GM19328 (cell line): ENCODE data around the gene ROBO1.

Experiments
- ATAC-seq: cut with Tn5 transposase; IDR thresholded peaks from one replicate; pipeline ENCODE4 v1.9.1; 2021; ENCODE audit warnings: mild to moderate bottlenecking, moderate library complexity; ENCODE audit not compliant: unreplicated experiment

ROBO1 gene

GRCh38 chr3:79027593-79027992, 740.2 kb downstream of the ROBO1 start:
- no peak for ATAC-seq

GRCh38 chr3:79019924-79020173, 747.9 kb downstream of the ROBO1 start:
- ATAC-seq = no peak

GRCh38 chr3:79019137-79019923, 748.5 kb downstream of the ROBO1 start:
- ATAC-seq = no peak

GRCh38 chr3:79018671-79019136, 749.1 kb downstream of the ROBO1 start:
- no peak for ATAC-seq

- no peak for ATAC-seq
Measured at GRCh38 chr3:79018265-79018664, 749.5 kb downstream of the ROBO1 start.

GRCh38 chr3:79016587-79017376, 751.0 kb downstream of the ROBO1 start:
- no peak for ATAC-seq

GRCh38 chr3:79015854-79016253, 751.9 kb downstream of the ROBO1 start:
- ATAC-seq = no peak

- no peak for ATAC-seq
Measured at GRCh38 chr3:79012946-79013362, 754.8 kb downstream of the ROBO1 start.

GRCh38 chr3:79012530-79012913, 755.3 kb downstream of the ROBO1 start:
- no peak for ATAC-seq

DNA sequence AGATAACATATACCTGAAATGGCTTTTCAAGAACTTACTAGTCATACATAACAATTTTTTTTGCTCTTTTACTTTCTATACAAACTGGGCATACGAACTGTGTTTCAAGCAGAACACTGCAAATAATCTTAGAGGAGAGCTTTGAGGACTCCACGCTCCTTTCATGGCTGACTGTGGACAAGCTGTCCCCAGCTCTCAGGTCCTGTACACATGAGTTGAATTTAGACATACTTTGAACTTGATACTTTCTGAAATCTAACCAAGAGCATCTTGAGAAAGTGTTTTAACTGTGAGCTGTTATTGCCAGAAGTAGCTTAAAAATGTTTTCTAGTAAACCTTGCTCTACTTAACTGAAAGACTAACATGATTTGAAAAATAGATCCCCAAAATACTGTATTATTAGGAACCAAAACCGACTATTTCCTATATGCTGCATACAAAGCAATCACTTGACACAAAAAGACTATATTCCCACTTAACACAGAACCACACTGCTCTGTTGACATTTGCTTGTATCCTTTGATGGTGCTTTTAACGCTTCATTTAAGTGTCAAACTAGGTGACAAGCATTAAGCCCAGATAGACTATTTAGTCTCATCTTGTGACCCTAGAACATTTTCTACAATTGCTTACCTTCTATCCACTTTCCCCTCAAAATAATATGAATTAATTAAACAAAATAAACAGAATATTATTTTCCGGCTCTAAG, 755.8 kb downstream of the ROBO1 start:
- no peak for ATAC-seq

DNA sequence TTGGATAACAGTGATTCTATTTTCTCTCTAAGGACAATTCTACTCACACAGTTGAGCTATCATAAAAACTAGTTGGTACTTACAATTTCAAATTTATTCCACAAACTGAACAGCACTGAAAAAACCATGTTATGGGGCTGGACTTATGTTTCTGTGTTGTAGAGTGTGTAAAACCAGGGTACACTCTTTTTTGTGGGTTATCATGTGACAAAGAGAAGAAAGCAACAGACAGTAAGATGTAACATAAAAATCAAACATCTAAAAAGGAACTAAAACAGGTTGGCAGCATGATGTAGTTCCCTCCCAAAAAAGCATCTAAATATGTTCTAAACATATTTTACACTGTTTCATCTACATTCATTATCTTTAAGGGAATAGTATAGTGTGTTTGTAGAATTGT, 757.9 kb downstream of the ROBO1 start:
- ATAC-seq = no peak

DNA sequence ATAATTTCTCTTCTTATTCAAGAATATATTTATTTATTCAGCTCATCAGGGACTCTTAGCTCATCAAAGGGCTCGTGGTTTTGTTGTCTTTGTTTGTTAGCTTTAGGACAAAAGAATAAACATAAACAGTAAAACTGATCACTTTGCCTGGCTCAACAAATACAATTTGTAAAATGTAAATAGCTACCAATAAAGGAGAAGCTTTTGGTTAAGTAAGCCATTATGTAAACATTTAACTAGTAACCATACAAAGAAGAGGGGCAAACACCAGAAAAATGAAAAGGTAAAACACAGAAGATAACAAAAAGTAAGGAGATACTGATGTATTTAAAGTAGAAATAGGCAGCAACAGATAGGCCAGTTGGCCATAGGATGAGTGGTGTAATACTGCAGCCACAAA, 761.7 kb downstream of the ROBO1 start:
- ATAC-seq = no peak

- no peak for ATAC-seq
Measured at GRCh38 chr3:79005084-79005483, 762.7 kb downstream of the ROBO1 start.

DNA sequence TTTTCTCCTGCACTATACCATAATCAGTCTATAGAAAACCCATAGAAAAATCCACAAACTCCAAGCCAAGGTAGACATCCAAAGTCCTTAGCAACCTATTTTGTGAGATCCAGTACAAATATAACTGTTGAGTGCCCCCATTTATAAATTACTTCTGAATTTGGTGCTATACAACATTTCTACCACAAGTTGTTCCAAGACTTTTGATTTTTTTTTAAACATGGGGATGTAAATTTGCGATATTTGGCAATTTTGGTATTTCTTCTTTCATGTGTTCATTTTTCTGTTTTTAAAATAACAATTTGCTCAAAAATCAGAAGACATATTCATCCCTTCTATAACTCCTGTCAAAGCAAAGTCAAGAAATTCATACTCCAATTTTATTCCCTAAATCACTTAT, 763.8 kb downstream of the ROBO1 start:
- no peak for ATAC-seq

DNA sequence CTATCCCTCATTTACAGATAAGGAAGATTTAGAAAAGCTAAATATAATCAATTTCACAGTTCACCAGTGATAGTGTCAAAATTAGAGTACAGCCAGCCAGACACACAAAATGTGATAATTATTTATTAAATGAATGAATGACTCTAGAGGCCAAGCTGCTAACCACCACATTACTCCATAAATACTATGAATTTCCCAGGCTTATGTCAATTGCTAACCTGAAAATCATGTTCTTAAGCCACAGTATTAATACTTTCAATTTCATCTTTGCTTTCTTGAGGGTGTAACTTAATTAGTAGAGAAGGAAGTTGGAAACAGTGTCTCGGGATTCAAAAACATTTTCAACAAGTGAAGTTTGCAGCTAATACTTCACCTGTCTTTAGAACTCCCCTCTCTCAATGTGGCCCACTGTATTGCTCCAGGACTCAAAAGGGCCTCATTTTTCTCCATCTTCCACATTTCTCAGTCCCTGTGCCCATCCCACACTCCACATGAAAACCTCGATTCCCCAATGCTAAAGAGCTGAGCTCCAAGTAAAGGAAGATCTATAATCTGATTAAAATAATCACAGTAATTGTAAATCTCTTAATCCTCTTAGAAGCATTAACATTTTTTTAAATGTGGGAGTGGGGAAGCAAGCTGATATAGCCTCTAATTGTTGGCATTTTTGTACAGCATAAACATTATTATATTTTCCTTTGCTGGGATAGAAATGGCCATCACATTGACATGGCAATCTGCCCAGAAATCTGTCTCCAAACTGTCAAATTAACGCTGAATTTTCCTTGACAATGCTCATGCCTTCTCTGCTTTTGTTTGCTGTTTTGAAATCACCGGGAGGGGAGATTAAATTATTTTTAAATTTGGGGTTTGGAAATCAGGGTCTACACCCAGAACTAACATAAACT, 765.1 kb downstream of the ROBO1 start:
- no peak for ATAC-seq

DNA sequence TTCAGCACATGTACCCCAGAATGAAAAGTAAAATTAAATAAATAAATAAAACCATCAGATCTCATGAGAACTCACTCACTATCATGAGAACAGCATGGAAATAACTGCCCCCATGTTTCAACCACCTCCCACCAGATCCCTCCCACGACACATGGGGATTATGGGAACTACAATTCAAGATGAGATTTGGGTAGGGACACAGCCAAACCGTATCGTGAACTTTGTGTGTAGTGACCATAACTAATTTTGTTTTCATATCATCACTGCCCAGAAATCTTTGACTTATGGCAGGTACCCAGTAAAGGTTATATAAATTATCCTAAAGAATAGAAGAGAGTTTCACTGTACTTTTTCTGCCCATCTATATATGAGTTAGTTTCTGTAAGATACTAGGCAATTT, 766.5 kb downstream of the ROBO1 start:
- ATAC-seq = no peak

DNA sequence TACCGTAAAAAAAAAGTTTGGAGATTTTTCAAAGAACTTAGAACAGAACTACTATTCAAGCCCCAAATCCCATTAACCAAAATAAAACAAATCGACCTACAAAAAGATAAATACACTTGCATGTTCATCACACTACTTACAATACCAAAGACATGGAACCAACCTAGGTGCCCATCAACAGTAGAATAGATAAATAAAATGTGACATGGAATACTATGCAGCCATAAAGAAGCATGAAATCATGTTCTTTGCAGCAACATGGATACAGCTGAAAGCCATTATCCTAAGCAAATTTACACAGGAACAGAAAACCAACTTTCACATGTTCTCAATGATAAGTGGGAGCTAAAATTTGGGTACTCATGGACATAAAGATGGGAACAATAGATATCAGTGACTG, 768.7 kb downstream of the ROBO1 start:
- ATAC-seq = no peak

- ATAC-seq = no peak
Measured at GRCh38 chr3:78995087-78995486, 772.7 kb downstream of the ROBO1 start.

DNA sequence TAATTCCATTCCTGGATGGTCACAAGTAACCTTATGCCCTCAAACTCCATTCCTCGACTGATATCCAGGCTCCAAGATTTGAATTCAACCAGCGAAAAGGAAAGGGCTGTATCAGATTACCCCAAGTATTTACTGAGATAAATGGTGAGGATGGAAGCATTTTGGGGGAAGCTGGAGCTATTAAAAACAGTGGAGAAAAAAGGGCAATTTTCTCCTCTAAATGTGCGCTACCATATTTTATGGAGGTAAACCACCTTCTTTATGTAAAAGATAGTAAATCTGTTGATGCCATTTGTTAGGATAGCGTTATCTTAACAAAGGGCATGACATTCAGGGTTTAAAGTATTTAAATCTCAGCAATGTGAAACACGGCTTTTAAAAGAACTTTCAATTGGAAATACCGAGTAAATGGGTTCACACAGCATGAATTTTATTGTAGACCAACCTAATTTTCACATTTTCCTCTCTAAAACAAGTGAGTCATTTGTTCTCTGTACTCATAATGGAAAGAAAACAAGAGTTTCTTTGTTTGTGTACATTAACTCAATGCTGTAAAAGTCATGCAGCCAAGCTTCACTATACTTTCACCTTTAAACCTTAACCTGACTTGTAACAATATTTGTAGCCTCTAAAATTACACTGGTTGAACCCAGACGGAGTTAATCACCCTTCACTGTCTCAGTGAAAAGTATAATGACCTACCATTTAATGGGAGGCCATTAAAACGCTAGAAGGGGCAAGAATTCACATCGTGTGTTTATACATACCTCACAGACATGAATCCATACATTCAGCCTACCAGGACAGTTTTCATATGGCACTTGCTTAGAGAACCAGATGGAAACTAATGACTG, 773.4 kb downstream of the ROBO1 start:
- ATAC-seq = no peak

- ATAC-seq = no peak
Measured at GRCh38 chr3:78993375-78993774, 774.4 kb downstream of the ROBO1 start.
